Neural cell (in vitro differentiated cells): ENCODE measurements around the gene CEMIP. TPM values are rescaled to one million over a fixed set of nuclear protein-coding genes. Genes with fewer than 3 reads are reported as not detected.

Experiments used
- H2AFZ ChIP-seq: fragments of 200-600, 300-800 bp; sonication (generic), shearing (Covaris generic); 2 replicates; pipeline ENCODE4 v1.6.0; 2014; ENCODE audit warnings: low read depth, mild to moderate bottlenecking, antibody characterized with exemption, low read length, moderate library complexity
- H3F3A ChIP-seq: fragments of 200-600 bp; shearing (Covaris generic); 2 replicates; pipeline ENCODE4 v1.6.1; 2016; ENCODE audit warnings: mild to moderate bottlenecking, moderate library complexity, mixed read lengths, antibody characterized with exemption, low read length; ENCODE audit not compliant: insufficient read depth, poor library complexity, severe bottlenecking
- H3K27ac ChIP-seq: fragments of 200-600, 300-800 bp; sonication (generic), shearing (Covaris generic); 2 replicates; pipeline ENCODE4 v1.5.1; 2014; ENCODE audit warnings: mild to moderate bottlenecking, low read length, moderate library complexity
- H3K27me3 ChIP-seq: fragments of 300-800, 200-600 bp; sonication (generic), shearing (Covaris generic); 2 replicates; pipeline ENCODE4 v1.6.0; 2014; ENCODE audit warnings: mild to moderate bottlenecking, low read depth, low read length, moderate library complexity; ENCODE audit not compliant: insufficient read depth
- H3K36me3 ChIP-seq: fragments of 300-800, 200-600 bp; sonication (generic), shearing (Covaris generic); 2 replicates; pipeline ENCODE4 v1.5.1; 2014; ENCODE audit warnings: mild to moderate bottlenecking, antibody characterized with exemption, low read length, moderate library complexity; ENCODE audit not compliant: insufficient read depth
- H3K4me2 ChIP-seq: fragments of 300-800, 200-600 bp; sonication (generic), shearing (Covaris generic); 2 replicates; pipeline ENCODE4 v1.6.0; 2014; ENCODE audit warnings: mild to moderate bottlenecking, low read length
- H3K4me3 ChIP-seq: fragments of 300-800, 200-600 bp; sonication (generic), shearing (Covaris generic); 2 replicates; pipeline ENCODE4 v1.5.1; 2014; ENCODE audit warnings: mild to moderate bottlenecking, low read length, moderate library complexity
- H3K79me2 ChIP-seq: fragments of 200-600 bp; shearing (Covaris generic); replicated peaks from 2 replicates; pipeline ENCODE4 v1.6.0; 2014; ENCODE audit warnings: mild to moderate bottlenecking, low read length, moderate library complexity; ENCODE audit not compliant: insufficient read depth
- H3K9ac ChIP-seq: fragments of 300-800, 200-600 bp; sonication (generic), shearing (Covaris generic); 2 replicates; pipeline ENCODE4 v1.6.1; 2016; ENCODE audit warnings: mild to moderate bottlenecking, low read length, mixed read lengths
- H3K9me2 ChIP-seq: fragments of 200-600 bp; shearing (Covaris generic); 2 replicates; pipeline ENCODE4 v1.6.1; 2016; ENCODE audit warnings: mild to moderate bottlenecking, low read length, mixed read lengths; ENCODE audit not compliant: insufficient read depth
- H3K9me3 ChIP-seq: fragments of 200-600, 300-800 bp; sonication (generic), shearing (Covaris generic); 2 replicates; pipeline ENCODE4 v1.6.1; 2016; ENCODE audit warnings: mild to moderate bottlenecking, mixed run types, low read length, moderate library complexity, mixed read lengths
- H4K20me1 ChIP-seq: fragments of 200-600 bp; shearing (Covaris generic); 2 replicates; pipeline ENCODE4 v1.6.1; 2016; ENCODE audit warnings: mild to moderate bottlenecking, mixed run types; ENCODE audit not compliant: insufficient read depth
- EP300 ChIP-seq: fragments of 450-650 bp; conservative IDR thresholded peaks from 2 replicates; pipeline ENCODE4 v1.6.1; 2014; ENCODE audit warnings: antibody characterized with exemption, mild to moderate bottlenecking, moderate library complexity; ENCODE audit not compliant: poor library complexity, severe bottlenecking
- EZH2 ChIP-seq: fragments of 200-600, 300-800 bp; shearing (Covaris generic), sonication (generic); IDR thresholded peaks from 2 replicates; pipeline ENCODE4 v1.6.1; 2014; ENCODE audit warnings: antibody characterized with exemption, low read length, borderline replicate concordance, mild to moderate bottlenecking; ENCODE audit not compliant: insufficient read depth, poor library complexity, severe bottlenecking
- MXI1 ChIP-seq: fragments of 450-650 bp; conservative IDR thresholded peaks from 2 replicates; pipeline ENCODE4 v1.6.1; 2014; ENCODE audit warnings: antibody characterized with exemption, mild to moderate bottlenecking; ENCODE audit not compliant: poor library complexity, severe bottlenecking
- POLR2AphosphoS5 ChIP-seq: IDR thresholded peaks from 2 replicates; pipeline ENCODE4 v1.6.1; 2012
- RAD21 ChIP-seq: fragments of 450-650 bp; conservative IDR thresholded peaks from 2 replicates; pipeline ENCODE4 v1.6.1; 2014; ENCODE audit warnings: antibody characterized with exemption, mild to moderate bottlenecking, moderate library complexity
- SMC3 ChIP-seq: fragments of 450-650 bp; conservative IDR thresholded peaks from 2 replicates; pipeline ENCODE4 v1.6.1; 2014; ENCODE audit warnings: antibody characterized with exemption, mild to moderate bottlenecking, moderate library complexity; ENCODE audit not compliant: poor library complexity
- TAF1 ChIP-seq: IDR thresholded peaks from 2 replicates; pipeline ENCODE4 v1.6.1; 2012; ENCODE audit warnings: low read depth
- polyA plus RNA-seq: library from polyadenylated mRNA; depleted of rRNA; stranded (reverse); fragments of >200 nt; gene quantifications from 2 replicates; pipeline ENCODE4 v1.2.3, GENCODE V29; 2014
- TF ChIP-seq, protein P1 (sequence below): fragments of 450-650 bp; IDR thresholded peaks from 2 replicates; pipeline ENCODE4 v1.5.1; 2014; ENCODE audit warnings: antibody characterized with exemption, mild to moderate bottlenecking, moderate library complexity; ENCODE audit not compliant: poor library complexity, severe bottlenecking
- TF ChIP-seq, protein P2 (sequence below): IDR thresholded peaks from 2 replicates; pipeline ENCODE4 v1.6.1; 2012; ENCODE audit warnings: borderline replicate concordance

CEMIP gene
- polyA plus RNA-seq, 1 donor from 2014 or later = 0.04 TPM

DNA sequence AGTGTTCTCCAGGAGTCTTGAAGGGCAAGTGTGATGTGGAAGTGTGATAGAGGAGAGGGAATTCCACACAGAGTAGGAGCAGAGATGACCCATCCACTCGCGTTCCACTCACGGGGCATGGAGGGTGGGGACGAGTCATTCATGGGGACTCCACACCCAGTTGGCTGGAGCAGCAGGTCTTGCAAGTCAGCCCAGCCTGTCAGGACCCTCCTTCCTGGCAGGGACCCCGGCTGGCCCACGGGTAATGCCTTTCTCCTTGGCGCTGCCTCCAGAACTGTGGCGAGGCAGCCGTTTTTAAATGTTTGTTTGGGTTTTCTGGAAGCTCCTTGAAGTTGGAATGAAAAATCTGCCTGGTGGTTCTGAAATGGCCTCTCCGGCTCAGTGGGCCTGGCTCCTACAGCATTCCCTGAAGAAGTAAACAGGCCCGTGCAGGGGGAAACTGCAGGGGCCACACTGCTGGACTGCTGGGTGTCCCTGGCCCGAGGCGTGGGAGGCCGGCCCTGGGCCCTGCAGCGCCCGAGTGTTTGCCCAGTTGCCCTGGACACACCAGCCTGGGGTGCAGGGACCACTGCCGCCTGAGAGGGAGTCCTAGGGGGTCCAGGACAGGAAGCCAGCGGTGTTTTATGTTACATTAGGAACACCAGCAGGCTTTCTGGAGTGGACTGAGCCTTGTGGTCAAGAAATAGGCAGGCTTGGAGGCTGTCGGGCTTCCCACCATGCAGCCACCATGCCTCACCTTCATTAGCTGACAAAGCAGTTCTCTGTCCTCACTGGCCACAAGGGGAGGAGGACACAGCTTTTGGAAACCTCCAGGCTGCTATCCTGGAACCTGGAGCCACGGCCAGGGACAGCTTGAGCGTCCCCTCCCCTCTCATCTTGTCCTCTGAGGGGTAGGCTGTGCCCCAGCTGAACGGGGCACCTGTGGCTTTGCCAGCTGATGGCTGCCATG, 61.3 kb downstream of the CEMIP start:
- Histone ChIP-seq H2AFZ (no peak overlapping the region), H3K4me2 (no peak overlapping the region), H3K4me3 (no peak overlapping the region), H3K36me3 (no peaks in the 10 kb centered on the region), H3K79me2 (no peaks in the 10 kb centered on the region), H3F3A (no peaks in the 10 kb centered on the region), H3K27me3 (no peaks in the 10 kb centered on the region), H3K9me3 (no peaks in the 10 kb centered on the region), H4K20me1 (no peaks in the 10 kb centered on the region), H3K9ac (no peak overlapping the region), H3K27ac (no peak overlapping the region), H3K9me2 (no peaks in the 10 kb centered on the region)
- TF ChIP-seq EZH2 (no peak), MXI1 (no peak), SMC3 (no peak), POLR2AphosphoS5 (no peak), RAD21 (no peak)

DNA sequence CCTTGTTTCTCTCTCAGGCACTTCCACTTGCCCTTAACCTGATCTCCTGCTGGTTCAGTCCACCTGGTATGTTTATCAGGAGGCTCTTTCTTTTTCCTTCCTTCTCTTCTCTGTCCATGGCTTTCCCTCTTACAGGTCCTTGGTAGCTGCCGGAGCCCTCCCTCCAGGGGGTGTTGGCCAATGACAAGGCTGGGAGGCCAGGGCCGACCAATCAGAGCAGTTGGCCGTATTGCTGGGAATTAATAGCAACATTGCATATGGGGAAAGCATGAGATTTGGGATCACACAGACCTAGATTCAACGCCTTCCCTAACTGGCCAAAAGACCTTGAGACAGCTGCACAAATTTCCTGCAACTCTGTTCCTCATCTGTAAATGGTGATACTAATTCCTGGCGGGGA, 62.4 kb downstream of the CEMIP start:
- Histone ChIP-seq H2AFZ (no peak overlapping the region), H3F3A (no peaks in the 10 kb centered on the region), H3K4me2 (no peak overlapping the region), H3K9ac (no peak overlapping the region), H3K4me3 (no peak overlapping the region), H3K27me3 (no peaks in the 10 kb centered on the region), H3K36me3 (no peaks in the 10 kb centered on the region), H3K79me2 (no peaks in the 10 kb centered on the region), H3K9me2 (no peaks in the 10 kb centered on the region), H3K9me3 (no peaks in the 10 kb centered on the region), H4K20me1 (no peaks in the 10 kb centered on the region), H3K27ac (no peak overlapping the region)
- TF ChIP-seq, protein P1, sequence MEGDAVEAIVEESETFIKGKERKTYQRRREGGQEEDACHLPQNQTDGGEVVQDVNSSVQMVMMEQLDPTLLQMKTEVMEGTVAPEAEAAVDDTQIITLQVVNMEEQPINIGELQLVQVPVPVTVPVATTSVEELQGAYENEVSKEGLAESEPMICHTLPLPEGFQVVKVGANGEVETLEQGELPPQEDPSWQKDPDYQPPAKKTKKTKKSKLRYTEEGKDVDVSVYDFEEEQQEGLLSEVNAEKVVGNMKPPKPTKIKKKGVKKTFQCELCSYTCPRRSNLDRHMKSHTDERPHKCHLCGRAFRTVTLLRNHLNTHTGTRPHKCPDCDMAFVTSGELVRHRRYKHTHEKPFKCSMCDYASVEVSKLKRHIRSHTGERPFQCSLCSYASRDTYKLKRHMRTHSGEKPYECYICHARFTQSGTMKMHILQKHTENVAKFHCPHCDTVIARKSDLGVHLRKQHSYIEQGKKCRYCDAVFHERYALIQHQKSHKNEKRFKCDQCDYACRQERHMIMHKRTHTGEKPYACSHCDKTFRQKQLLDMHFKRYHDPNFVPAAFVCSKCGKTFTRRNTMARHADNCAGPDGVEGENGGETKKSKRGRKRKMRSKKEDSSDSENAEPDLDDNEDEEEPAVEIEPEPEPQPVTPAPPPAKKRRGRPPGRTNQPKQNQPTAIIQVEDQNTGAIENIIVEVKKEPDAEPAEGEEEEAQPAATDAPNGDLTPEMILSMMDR = no peak
- TF ChIP-seq, protein P2, sequence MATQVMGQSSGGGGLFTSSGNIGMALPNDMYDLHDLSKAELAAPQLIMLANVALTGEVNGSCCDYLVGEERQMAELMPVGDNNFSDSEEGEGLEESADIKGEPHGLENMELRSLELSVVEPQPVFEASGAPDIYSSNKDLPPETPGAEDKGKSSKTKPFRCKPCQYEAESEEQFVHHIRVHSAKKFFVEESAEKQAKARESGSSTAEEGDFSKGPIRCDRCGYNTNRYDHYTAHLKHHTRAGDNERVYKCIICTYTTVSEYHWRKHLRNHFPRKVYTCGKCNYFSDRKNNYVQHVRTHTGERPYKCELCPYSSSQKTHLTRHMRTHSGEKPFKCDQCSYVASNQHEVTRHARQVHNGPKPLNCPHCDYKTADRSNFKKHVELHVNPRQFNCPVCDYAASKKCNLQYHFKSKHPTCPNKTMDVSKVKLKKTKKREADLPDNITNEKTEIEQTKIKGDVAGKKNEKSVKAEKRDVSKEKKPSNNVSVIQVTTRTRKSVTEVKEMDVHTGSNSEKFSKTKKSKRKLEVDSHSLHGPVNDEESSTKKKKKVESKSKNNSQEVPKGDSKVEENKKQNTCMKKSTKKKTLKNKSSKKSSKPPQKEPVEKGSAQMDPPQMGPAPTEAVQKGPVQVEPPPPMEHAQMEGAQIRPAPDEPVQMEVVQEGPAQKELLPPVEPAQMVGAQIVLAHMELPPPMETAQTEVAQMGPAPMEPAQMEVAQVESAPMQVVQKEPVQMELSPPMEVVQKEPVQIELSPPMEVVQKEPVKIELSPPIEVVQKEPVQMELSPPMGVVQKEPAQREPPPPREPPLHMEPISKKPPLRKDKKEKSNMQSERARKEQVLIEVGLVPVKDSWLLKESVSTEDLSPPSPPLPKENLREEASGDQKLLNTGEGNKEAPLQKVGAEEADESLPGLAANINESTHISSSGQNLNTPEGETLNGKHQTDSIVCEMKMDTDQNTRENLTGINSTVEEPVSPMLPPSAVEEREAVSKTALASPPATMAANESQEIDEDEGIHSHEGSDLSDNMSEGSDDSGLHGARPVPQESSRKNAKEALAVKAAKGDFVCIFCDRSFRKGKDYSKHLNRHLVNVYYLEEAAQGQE = no peak
- TF ChIP-seq TAF1 (no peak), MXI1 (no peak), POLR2AphosphoS5 (no peak), EP300 (no peak), SMC3 (no peak), EZH2 (no peak), RAD21 (no peak)
